HG03060 (cell line): ENCODE measurements around the gene CPNE8.

Experiments
- ATAC-seq: cut with Tn5 transposase; IDR thresholded peaks from one replicate; pipeline ENCODE4 v1.9.1; 2021; ENCODE audit warnings: low read depth, moderate number of reproducible peaks; ENCODE audit not compliant: unreplicated experiment

CPNE8 gene

DNA sequence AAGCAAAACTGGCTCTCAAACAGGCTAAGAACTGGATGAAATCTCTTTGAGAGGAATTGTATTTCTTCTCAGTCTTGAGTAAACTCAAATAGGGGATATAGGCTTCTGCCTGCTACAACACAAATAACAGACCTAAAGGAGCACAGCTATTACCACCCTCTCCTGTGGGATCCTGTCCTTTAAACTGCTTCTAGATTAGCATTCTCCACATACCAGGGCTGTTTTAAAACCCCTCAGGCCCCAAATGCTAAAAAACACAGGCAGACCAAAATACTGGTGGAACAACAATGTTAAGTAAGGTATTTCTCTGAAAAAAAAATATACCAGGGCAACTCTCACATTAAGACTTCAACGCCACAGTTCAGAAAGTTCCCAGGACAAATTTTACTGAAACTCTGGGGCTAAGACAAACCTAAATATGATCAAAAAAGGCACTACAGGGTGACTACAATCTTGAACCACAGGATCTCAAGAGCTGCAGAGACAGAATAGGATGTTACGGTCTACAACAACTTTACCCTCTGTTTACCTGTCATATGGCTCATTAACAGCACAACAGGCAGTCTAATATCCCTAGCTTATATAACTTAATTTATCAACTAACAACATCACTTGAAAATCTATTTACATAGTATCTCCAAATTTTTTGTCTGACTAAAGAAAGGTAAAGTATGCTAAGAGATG, 7.2 kb downstream of the CPNE8 start:
- ATAC-seq = no peak

DNA sequence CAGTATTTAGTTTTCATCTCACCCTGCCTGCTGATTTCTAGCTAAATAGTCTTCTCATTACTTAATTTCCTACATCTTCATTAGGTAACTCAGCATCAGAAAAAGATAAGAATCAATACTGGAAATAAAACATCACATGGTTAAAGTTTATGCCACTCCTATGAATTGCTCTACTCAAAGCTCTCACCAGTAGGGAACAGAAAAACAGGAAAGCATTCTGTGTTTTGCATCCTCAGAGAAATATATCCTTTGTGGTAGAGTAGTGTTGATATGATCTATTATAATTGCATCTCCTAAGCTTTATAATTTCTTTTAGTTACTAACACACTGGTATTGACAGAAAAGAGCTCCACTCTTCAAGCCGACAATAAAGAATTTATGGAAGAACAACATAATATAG, 9.9 kb downstream of the CPNE8 start:
- no peak for ATAC-seq

DNA sequence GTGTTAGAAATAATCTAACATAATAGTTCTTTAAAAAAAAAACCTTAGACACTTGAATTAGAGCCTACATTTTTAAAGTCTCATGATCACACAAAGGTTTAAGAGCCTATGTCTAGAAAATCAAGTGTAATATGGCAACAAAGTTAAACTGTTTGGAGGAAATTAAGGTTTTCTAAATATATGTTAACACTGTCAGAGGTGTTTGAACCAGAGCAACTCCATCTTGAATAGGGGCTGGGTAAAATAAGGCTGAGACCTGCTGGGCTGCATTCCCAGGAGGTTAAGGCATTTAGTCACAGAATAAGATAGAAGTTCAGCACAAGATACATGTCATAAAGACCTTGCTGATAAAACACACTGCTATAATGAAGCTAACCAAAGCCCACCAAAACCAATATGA, 12.4 kb downstream of the CPNE8 start:
- ATAC-seq = no peak

DNA sequence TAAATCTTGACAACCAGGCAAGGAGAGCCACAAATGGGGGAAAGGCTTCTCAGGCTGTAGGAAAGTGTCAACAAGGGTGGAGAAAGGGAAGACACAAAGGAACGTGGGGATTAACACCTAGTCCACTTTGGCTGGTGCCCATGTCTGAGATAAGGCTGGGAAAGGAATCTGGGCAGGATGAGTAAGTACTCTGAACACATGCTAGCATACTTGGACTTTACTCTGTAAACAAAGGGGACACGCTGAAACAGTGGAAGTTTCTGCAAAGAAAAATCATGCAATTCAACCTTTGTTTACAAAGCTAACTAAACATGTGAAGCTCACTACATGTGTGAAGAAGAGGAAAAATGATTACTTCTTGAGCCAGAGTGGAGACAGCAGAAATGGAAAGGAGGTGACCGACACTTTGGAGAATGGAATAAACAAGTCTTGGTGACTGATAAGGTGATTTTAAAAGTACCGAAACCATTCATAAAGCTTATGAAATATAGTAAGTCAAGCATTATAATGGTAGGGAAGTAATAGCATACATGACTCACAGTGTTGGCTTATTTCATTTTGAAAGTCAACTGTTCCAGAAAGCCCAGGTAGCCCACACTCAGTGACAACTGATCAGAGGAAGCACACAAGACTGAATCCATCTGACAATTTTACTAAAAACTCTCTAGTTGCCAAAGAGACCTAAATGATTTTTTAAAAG, 13.2 kb downstream of the CPNE8 start:
- peak; percentile 56 for ATAC-seq

DNA sequence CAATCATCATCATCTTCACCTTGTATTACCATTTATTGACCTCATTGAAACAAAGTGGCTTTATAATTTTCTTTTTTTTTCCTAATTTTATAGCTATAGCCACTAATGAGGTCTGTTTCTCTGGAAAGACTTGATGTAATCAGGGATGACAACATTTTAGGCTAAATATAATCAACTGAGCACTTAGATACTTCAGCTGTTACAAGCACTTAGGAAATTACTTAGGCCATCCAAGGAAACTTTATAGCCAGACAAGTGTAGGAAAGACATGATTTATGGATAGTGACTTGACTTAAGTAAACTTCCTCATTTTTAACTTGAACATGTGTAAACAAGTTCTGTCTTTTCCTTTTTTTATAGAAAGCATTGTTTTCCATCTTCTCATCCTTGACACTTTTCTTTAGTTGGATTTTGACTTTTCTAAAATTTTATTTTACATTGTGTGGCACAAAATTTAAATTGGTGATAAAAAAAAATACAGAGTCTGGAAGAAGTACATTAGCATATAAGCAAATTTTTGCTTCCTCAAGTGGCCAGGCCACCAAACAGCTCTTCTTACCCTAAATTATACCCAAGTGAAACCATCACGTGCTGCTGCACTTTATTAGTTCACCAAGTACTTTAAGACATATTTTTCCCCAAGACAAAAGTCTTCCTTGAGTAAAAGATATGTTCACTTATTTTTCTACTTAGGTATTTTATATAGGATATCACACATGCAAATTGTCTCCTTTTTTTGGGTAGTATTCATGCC, 15.1 kb downstream of the CPNE8 start:
- ATAC-seq = no peak

DNA sequence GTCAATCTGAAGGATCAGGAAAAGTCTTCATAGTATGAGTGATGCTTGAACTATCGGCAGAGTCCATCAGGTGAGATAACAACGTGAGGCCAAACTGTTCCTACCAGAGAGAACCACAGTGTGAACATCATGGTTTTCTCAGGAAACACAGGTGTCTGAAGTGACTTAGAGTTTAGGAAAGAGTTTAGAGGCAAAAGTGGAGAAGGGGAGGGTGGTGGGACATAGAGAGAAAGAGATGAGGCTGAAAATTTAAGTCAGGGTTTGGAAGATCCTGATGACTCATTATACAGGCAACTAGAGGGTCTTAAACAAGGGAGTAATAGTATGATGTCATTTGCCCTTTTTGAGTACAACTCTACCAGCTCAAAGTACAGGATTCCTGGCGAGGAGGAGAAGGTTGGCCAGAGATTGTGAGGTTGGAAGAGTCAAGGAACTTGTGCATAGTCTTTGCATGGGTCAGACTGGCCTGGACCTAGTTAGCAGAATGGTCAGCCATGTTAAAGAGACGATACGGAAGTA, 16.0 kb downstream of the CPNE8 start:
- ATAC-seq = no peak

DNA sequence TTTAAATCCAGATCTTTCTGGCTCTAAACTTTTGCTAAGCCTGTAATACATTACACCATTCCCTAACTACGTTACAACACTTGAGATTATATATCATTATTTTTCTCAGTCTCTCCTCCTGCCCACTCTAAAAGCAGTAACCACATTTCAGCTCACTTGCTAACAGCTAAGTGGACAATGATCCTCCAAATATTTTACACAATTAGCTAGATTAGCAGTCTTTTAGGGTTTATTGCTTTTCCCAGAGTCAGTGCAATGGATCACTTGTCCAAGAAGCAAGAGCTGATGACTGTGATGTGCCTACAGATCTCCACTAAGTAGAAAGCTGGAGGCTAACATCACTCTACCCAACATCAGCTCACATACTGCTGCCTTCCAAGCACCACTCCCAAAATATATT, 17.6 kb downstream of the CPNE8 start:
- ATAC-seq = no peak

DNA sequence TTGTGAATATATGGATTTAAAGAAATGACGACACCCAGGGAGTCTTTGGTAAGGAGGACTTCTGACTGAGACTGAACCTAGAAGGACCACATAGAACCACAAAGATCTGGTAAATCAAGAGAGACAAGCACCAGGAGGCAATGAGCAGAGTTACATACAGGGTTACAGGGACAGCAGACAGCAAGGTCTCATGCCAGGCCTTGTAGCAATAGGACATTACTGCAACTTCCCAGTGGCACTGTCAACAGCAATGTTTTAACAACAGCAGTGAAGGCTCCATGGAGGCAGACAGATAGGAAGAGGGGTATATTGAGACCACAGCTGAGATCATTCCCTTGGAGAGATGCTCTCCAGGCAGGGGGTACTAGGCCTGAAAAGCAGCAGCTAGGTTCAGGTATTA, 18.5 kb downstream of the CPNE8 start:
- ATAC-seq = no peak

DNA sequence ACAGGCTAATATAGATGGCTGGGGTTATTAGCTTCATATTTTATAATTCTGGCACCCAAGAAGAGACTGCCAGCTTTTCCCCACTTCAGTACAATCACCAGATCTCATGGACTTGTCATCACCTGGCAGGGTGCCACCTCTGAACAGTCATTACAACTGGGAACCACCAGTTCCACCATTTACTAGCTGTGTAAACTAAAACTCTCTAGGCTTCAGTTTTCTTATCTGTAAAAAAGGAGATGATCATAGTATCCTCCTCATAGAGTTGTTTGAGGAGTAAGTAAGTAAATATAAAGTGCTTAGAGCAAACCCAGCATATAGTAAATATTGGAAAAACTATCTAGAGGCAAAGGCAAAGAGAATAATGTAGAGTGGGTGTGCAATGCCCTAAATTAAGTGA, 19.3 kb downstream of the CPNE8 start:
- ATAC-seq = no peak

DNA sequence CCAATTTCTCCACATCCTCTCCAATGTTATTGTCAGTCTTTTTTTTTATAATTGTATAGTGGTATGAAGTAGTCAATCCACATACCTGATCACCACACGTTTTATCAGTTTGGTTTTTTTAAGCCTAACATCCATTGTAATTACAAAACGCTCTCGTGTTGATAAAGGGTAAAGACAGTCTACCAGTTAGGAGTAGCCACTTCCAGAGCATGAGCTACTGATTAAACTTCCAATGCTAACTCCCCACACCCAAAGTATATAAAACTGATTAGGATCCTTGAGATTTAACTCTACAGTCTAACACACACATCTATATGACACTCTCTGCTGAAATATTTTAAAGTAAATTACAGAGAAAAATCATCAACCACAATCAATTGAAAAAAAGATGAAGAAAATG, 20.7 kb downstream of the CPNE8 start:
- ATAC-seq = no peak

DNA sequence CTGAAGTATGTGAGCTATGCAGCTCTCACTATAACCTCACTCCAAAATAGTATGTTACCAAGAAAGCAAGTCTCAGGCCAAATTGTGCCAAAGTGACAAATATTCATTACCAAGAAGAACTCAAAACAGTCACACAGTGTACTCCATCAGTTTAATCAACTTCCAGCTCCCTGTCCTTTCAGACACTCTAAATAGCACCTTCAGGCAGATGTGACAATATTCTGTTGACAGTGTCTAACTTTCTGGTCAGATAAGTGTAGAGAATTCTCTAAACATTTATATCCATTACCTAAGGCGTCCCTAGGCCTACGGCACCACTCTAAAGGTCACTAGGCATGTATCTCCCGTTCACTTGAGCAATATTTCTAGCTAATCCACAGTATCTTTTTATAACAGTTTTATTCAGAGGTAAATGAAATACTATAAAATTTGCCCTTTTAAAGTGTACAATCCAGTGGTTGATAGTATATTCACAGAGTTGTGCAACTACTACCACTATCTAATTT, 21.7 kb downstream of the CPNE8 start:
- no peak for ATAC-seq

DNA sequence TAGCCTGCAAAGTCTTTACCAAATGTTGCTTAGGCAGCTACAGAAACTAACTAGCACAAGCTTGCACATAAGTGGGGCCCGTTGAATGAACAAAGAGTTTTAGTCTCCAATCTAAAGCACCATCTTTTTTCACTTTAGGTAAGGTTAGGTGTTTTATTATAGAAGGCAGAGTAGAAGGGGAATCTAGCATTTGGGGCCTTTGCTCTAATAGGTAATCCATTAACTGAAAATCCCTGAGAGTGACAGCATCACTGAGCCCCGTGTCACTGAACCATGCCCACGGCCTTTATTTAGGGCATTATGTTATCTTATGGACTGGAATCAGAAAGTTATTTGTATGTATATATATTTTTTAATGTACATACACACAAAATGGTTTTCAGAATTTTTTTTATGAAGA, 25.1 kb downstream of the CPNE8 start:
- ATAC-seq = no peak

DNA sequence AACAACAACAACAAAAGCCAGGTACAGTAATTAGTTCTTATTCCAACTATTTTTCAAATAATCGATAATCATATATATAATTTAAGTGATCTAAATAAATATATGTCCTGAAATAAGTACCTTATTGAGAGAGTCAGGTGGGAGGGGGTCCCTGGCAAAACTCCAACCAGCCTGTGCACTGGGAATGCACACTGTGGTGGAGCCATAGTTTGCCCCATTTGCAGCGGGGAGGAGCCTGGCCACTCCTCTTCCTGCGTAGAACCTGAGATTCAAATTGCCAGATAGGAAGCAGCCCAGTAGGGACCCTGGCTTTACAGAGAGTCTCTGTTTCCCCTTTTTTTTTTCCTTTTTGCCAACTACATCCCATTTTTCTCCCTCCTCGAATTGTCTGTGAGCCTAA, 26.4 kb downstream of the CPNE8 start:
- ATAC-seq = no peak

DNA sequence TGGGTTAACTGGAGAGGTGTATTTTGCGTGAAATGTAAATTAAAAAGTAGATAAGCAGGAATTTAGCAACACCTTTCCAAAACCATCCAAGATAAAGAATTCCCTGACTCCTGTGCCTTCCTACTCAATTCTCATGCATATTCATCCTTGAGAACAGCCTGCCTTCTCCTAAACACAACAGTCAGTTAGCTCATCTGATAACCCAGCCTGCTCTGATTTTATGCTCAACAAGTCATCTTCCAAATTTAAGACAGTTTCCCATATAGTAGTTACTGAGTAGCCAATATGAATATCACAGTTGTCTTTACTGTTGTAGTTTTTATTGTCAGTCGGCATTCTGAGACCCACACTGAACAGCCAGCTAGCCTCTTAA, 27.1 kb downstream of the CPNE8 start:
- ATAC-seq = no peak

DNA sequence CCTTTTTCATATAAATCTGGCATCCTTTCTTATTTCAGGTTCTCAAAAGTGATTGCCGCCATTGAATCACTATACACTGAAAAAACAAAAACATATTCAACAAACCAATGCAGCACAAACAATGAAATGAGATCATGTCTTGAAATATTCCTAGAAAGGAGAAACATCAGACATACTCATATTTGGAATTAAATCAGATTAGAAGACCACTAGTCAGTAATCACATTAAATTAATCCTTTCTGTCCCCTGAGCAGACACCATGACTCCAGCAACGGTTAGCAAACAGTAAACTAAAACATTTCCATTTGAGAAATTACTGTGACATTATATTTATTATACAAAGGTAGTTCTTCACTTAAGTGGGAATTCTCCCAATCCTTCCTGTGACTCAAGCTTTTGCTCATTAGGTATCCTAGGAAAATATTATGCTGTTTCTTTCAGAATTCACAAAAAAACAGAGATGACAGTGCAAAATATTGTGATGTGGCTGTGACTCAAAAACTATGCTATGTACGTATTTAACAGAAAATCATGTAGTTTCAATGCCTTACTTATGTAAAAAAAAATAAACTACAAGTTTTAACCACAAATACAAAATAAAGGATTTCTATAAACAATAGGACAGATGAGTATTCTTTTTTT, 29.7 kb downstream of the CPNE8 start:
- ATAC-seq = no peak

DNA sequence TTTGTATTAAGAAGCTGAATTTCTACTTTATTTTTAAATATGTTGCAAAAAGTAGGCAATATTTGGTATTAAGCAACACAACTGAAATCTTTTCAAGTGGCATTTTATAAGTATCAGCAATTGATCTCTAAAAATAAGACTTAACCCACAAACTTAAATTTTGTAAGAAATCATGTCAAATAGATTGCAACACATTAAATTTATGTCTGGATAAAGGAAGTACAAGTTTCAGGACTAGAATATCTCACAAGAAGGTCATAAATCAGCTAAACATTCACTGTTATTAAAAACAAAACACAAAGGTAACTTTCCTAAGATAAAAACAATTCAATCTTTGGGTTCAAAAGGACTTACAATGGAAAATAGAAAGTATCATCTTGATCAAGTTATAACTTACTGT, 32.8 kb downstream of the CPNE8 start:
- no peak for ATAC-seq

DNA sequence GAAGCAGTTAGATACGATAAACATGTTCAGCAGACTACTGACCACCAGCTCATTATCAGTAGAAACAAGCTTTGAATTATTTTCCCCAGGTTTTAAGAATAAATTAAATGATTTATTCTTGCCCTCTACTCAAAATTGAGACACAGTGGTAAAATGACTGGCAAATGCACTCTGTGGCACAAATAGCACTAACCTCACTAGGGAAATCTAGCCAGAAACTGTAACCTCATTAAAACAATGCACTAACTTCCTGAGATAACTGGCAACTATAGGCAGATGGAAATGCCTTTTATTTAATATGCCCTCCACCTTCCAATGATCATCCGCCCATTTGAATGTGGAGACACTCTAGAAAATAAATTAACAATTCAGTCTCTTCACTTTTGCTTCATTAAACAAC, 33.2 kb downstream of the CPNE8 start:
- ATAC-seq = no peak

DNA sequence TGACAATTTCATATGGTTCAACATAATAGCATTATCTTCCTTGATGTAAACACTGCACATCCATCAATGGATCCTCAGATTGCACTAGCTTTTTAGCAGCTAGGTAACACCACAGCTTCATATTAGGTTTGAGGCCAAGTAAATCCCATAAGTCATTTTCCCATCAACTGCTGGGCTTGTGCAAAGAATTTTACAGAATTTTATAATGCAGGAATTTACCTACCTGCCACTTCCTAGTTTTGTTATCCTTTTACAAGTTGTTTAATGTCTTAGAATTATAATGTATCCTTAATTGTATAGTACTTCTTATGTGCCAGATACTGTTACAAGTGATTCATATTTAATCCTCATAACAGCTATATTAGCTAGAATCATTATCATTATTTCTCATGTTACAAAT, 36.4 kb downstream of the CPNE8 start:
- ATAC-seq = no peak

DNA sequence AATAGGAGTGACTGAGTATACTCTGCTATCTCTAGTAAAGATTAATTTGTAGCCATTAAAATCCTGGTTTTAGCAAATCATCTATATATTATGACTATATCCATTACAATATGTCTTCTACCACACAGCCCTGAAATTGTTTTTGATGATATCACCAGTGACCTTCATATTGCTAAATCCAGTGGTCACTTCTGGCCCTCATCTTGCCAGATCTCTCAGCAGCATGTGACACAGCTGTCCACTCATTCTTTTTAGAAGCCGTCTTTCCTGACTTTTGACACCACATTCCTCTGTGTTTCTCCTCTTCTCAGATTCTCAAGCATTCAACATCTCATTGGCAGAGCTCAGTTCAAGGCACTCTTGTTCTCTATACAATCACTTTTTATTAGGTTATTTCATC, 54.9 kb downstream of the CPNE8 start:
- no peak for ATAC-seq

DNA sequence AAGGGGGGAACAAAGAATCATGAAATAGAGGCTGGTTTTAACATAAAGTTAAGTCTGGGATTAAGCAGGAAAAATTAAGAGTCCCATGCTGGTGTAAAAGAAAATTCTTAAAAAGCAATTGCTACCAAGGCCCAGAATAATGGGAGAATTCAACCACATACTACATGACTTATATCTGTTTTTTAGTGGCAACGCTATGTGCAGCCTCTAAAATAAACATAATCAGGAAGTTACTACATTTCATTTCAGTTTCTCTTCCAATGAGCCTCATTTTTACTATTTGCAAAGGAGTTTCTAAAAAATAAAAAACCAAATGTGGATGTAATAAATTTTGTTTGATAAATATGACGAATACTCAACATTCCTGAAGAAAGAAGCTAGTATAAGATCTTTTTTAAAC, 58.1 kb downstream of the CPNE8 start:
- ATAC-seq = no peak

DNA sequence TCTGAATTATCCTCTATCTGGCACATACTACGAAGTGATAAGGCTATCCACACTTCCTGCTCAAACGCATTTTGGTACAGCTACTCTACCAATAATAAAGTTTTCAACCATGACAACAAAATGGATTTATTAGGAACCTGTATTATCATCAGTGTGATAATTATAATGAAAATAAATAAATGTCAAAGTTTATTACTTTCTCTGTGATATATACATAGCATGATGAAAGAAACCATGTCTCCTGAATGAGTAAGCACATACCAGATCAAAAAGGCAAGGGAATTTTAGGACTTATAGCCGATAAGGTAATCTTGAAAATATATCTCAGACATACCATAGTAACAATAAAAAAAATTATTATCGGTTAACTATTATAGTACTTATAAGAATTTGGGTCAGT, 61.1 kb downstream of the CPNE8 start:
- no peak for ATAC-seq
